Motor neuron (in vitro differentiated cells): ENCODE results near the gene OTOL1. TPM values are rescaled to one million over a fixed set of nuclear protein-coding genes. Genes with fewer than 3 reads are reported as not detected.
"Not testable (repeated sequence)": the region's sequence is repeated elsewhere in the genome, so short reads cannot be mapped to it uniquely, and the experiment has no call there.

Experiments
- ATAC-seq, 8 experiments: fragments of 200-7000 bp; cut with Tn5 transposase; replicated peaks in 6 of 8; 2 replicates each; pipeline ENCODE4 v1.8.0; 2021; ENCODE audit warnings: mild to moderate bottlenecking in 8 of 8, moderate library complexity in 8 of 8
- H3K27ac ChIP-seq, 2 donors: fragments of 250-450 bp; sonication (Bioruptor Pico); 2 replicates each; pipeline ENCODE4 v1.9.0; 2021; ENCODE audit warnings: antibody characterized with exemption in 2 of 2, mild to moderate bottlenecking in 2 of 2, moderate library complexity in 1 of 2
- H3K4me1 ChIP-seq, 2 donors: fragments of 250-450 bp; sonication (Bioruptor Pico); replicated peaks in 1 of 2; 2 replicates each; pipeline ENCODE4 v1.6.1; 2021; ENCODE audit warnings: antibody characterized with exemption in 2 of 2, mild to moderate bottlenecking in 2 of 2, moderate library complexity in 1 of 2
- H3K4me3 ChIP-seq, 5 donors: fragments of 250-450 bp; sonication (Bioruptor Pico); 2 replicates each; pipeline ENCODE4 v1.9.0; 2021; ENCODE audit warnings: antibody characterized with exemption in 5 of 5, mild to moderate bottlenecking in 5 of 5, moderate library complexity in 4 of 5
- WGBS, 10 experiments: fragments of 450-650 bp; shearing (Covaris generic); methylation state at CpG; one replicate each; pipeline ENCODE4 v1.0.0; 2022; 5-methylcytosine and 5-hydroxymethylcytosine counted together
- in situ Hi-C, 9 experiments: fragments of 400-800 bp; cut with MboI; loops; one replicate each; pipeline ENCODE4 v1.15.0; 2021; ENCODE audit warnings: low sequenced_read_pairs in 9 of 9, low pct_unique_long_range_greater_than_20kb in 2 of 9; ENCODE audit not compliant: unreplicated experiment in 9 of 9
- total RNA-seq, 8 experiments: library from RNA; unstranded; fragments of 300-600 nt; gene quantifications; 2 replicates each; pipeline versions ENCODE4 v1.2.3 to v1.2.4, GENCODE V29; 2022

Gene OTOL1
- total RNA-seq, 8 experiments from 2014 or later = 0.13 to 0.95 (median 0.14) TPM; not detected in 5

DNA sequence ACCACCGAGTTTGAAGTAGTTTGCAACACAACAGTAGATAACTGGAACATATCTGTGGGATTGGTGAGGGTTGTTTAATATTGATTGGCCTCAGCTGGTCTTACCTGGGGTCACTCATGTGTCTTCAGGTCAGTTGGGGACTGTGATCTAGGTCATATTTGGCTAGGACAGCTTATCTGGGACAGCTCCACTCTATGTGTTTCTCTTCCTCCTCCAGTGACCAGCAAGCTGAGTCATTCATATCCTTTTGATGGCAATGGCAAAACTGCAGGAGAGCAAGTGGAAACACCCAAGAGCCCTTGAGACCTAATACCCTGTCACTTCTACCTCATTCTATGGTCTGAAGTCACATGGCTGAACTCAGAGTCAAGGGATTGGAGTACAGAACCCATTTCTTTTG lies 5.8 kb upstream of the OTOL1 start:
- ATAC-seq, H3K27ac ChIP-seq, H3K4me3 ChIP-seq, H3K4me1 ChIP-seq, in situ Hi-C loops: not testable (repeated sequence)
- 67 to 88% (median 75%) methylated on average over 1 of the region's 1 CpG; no CpG with 5 or more reads in 6 of the 10 experiments for WGBS, 10 experiments

GRCh38 chr3:161498259-161498921 lies 1.8 kb downstream of the OTOL1 start:
- in situ Hi-C loops = no loop called here
- H3K27ac ChIP-seq = no peak overlapping the region
- peaks cover 6 to 12% of the 10 kb centered on the region in 2 donors for H3K4me1 ChIP-seq
- ATAC-seq = no peak
- H3K4me3 ChIP-seq = no peak overlapping the region
- 0 to 88% (median 51%) methylated on average over 1 to 2 of the region's 2 CpGs for WGBS, 10 experiments

GRCh38 chr3:161500068-161500796 lies 3.6 kb downstream of the OTOL1 start:
- peak in 4 of 8 experiments; percentile 49 to 96 (median 92) for ATAC-seq
- Histone ChIP-seq H3K4me3 (no peak overlapping the region), H3K4me1 (peaks cover 6 to 12% of the 10 kb centered on the region in 2 donors), H3K27ac (no peak overlapping the region)
- 47 to 100% (median 59%) methylated on average over 1 to 3 of the region's 3 CpGs; no CpG with 5 or more reads in 4 of the 10 experiments for WGBS, 10 experiments
- in situ Hi-C loops = no loop called here

- no peak overlapping the region for H3K4me3 ChIP-seq
- H3K27ac ChIP-seq = no peak overlapping the region
- in situ Hi-C loops = no loop called here
- peaks cover 6 to 12% of the 10 kb centered on the region in 2 donors for H3K4me1 ChIP-seq
- ATAC-seq = no peak
- WGBS, 10 experiments = 47 to 100% (median 90%) methylated on average over 1 to 7 of the region's 8 CpGs; no CpG with 5 or more reads in 4 of the 10 experiments
Measured at GRCh38 chr3:161503271-161503670, 6.7 kb downstream of the OTOL1 start.

- WGBS, 10 experiments = 0 to 88% (median 75%) methylated on average over 1 to 2 of the region's 2 CpGs; no CpG with 5 or more reads in 1 of the 10 experiments
- in situ Hi-C loops = no loop called here
- Histone ChIP-seq H3K27ac (no peak overlapping the region), H3K4me3 (no peak overlapping the region), H3K4me1 (peaks cover 0 to 4% of the 10 kb centered on the region in 2 donors)
- peak in 3 of 8 experiments; percentile 25 to 38 (median 34) for ATAC-seq
Measured at GRCh38 chr3:161508852-161509477, 12.4 kb downstream of the OTOL1 start.

- in situ Hi-C loops = no loop called here
- Histone ChIP-seq H3K4me1 (peaks cover 0 to 4% of the 10 kb centered on the region in 2 donors), H3K27ac (peak overlapping the region; percentile 2 to 37), H3K4me3 (no peak overlapping the region)
- 3 to 91% (median 70%) methylated on average over 2 to 6 of the region's 6 CpGs for WGBS, 10 experiments
- ATAC-seq = peak in 5 of 8 experiments; percentile 73 to 94 (median 89)
Measured at GRCh38 chr3:161510510-161511260, 14.1 kb downstream of the OTOL1 start.

- ATAC-seq = no peak
- 36 to 100% (median 86%) methylated on average over 1 of the region's 1 CpG; no CpG with 5 or more reads in 3 of the 10 experiments for WGBS, 10 experiments
- H3K4me1 ChIP-seq = no peaks in the 10 kb centered on the region
- in situ Hi-C loops = no loop called here
- H3K4me3 ChIP-seq = no peak overlapping the region
- H3K27ac ChIP-seq = no peak overlapping the region
Measured at GRCh38 chr3:161523916-161524315, 27.3 kb downstream of the OTOL1 start.

- H3K4me3 ChIP-seq = no peak overlapping the region
- no peak for ATAC-seq
- WGBS, 10 experiments = 0 to 86% (median 67%) methylated on average over 1 of the region's 1 CpG; no CpG with 5 or more reads in 5 of the 10 experiments
- H3K4me1 ChIP-seq = no peaks in the 10 kb centered on the region
- in situ Hi-C loops = no loop called here
- no peak overlapping the region for H3K27ac ChIP-seq
Measured at GRCh38 chr3:161531930-161532329, 35.3 kb downstream of the OTOL1 start.

DNA sequence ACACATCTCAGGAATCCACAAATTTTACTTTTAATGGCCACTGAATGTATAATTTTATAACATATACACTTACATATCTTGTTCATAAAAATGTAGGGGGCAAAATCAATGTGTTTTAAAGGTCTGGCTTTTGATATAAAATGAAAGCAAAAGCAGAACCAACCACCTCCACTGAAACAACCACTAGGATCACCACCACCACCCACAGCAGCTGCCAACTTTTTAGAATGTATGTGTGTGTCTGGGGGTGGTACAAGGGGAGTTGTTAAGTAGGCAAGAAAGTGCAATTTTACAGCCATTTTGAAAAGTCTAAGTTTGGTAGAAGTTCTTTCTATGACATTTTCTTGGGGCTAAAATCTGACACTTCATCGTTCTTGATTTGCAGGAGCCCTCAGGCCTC lies 44.0 kb downstream of the OTOL1 start:
- Histone ChIP-seq H3K27ac (no peak overlapping the region), H3K4me3 (no peak overlapping the region), H3K4me1 (no peaks in the 10 kb centered on the region)
- 0 to 100% (median 92%) methylated on average over 1 of the region's 1 CpG; no CpG with 5 or more reads in 5 of the 10 experiments for WGBS, 10 experiments
- in situ Hi-C loops = no loop called here
- ATAC-seq = no peak

DNA sequence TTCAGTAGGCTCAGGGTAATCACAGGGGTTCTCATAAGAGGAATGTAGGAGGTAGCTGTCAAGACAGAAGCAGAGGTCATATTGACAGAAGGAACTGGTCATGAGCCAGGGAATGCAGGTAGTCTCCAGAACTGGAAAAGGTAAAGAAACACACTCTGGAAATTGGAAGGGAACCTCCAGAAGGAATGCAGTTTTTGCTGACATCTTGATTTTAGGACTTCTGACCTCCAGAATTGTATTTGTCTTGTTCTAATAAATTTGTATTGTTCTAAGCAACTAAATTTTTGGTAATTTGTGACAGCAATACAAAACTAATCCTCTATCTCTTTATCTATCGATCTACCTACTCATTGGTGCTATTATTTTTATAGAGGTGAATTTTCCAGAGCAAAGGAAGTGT lies 49.2 kb downstream of the OTOL1 start:
- ATAC-seq = no peak
- Histone ChIP-seq H3K4me1 (no peaks in the 10 kb centered on the region), H3K27ac (no peak overlapping the region), H3K4me3 (no peak overlapping the region)
- in situ Hi-C loops = no loop called here
- 0 to 100% (median 80%) methylated on average over 1 of the region's 1 CpG; no CpG with 5 or more reads in 1 of the 10 experiments for WGBS, 10 experiments

- Histone ChIP-seq H3K4me3 (no peak overlapping the region), H3K27ac (no peak overlapping the region), H3K4me1 (peaks cover under 1 to 4% of the 10 kb centered on the region in 2 donors)
- WGBS, 10 experiments = 25 to 80% (median 39%) methylated on average over 2 to 4 of the region's 4 CpGs; no CpG with 5 or more reads in 1 of the 10 experiments
- peak in 4 of 8 experiments; percentile 20 to 58 (median 53) for ATAC-seq
- in situ Hi-C loops = no loop called here
Measured at GRCh38 chr3:161548301-161548700, 51.7 kb downstream of the OTOL1 start.

DNA sequence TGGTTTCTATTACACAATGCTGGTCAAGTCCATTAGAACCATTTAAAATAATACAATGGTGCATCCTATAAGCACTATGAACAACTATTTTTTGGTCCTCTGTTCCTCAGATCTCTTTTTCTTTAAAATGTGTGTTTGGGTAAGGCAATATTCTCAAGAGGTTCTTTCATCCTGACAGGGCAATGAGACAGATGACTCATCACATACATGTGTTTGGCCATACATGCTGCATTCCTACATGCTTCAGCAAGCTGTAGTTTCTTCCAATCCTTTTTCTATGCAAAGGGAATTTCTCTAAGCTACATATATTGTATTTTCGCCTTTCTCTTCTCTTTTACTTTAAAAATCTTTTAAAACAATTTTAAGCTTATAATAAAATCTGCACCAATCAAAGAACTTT lies 52.7 kb downstream of the OTOL1 start:
- WGBS, 10 experiments = 0 to 100% (median 73%) methylated on average over 1 of the region's 1 CpG; no CpG with 5 or more reads in 1 of the 10 experiments
- in situ Hi-C loops = no loop called here

More for the DNA sequence above, 52.7 kb downstream of the OTOL1 start:
- peaks cover 2 to 4% of the 10 kb centered on the region in 2 donors for H3K4me1 ChIP-seq
- peak in 2 of 8 experiments; percentile 32 to 46 for ATAC-seq
- H3K27ac ChIP-seq = no peak overlapping the region
- H3K4me3 ChIP-seq = no peak overlapping the region
